ENCODE measurements around the gene IL15.

GRCh38 chr4:141782205-141782604 lies 145.8 kb downstream of the IL15 start:
- TF ChIP-seq, protein P1, sequence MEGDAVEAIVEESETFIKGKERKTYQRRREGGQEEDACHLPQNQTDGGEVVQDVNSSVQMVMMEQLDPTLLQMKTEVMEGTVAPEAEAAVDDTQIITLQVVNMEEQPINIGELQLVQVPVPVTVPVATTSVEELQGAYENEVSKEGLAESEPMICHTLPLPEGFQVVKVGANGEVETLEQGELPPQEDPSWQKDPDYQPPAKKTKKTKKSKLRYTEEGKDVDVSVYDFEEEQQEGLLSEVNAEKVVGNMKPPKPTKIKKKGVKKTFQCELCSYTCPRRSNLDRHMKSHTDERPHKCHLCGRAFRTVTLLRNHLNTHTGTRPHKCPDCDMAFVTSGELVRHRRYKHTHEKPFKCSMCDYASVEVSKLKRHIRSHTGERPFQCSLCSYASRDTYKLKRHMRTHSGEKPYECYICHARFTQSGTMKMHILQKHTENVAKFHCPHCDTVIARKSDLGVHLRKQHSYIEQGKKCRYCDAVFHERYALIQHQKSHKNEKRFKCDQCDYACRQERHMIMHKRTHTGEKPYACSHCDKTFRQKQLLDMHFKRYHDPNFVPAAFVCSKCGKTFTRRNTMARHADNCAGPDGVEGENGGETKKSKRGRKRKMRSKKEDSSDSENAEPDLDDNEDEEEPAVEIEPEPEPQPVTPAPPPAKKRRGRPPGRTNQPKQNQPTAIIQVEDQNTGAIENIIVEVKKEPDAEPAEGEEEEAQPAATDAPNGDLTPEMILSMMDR (IDR thresholded peaks at IDR 0.05): no peak
- TF ChIP-seq POLR2A (IDR thresholded peaks at IDR 0.05): no peak
